RPMI8226 (cell line): ENCODE data around the gene TMEM123.
A peak's percentile ranks its signal among the peaks of the same experiment; 100 is the strongest.
"Not testable (repeated sequence)": the region's sequence is repeated elsewhere in the genome, so short reads cannot be mapped to it uniquely, and the experiment has no call there.

Experiments used
- DNase-seq: peaks from one replicate; pipeline ENCODE4 v3.0.0-alpha.2; 2015

The TMEM123 gene

GRCh38 chr11:102389253-102389652 lies 63.3 kb downstream of the TMEM123 start:
- DNase-seq, result no peak

- no peak for DNase-seq
Measured at GRCh38 chr11:102387043-102387781, 65.4 kb downstream of the TMEM123 start.

GRCh38 chr11:102386136-102386734 lies 66.3 kb downstream of the TMEM123 start:
- DNase-seq, result no peak

DNA sequence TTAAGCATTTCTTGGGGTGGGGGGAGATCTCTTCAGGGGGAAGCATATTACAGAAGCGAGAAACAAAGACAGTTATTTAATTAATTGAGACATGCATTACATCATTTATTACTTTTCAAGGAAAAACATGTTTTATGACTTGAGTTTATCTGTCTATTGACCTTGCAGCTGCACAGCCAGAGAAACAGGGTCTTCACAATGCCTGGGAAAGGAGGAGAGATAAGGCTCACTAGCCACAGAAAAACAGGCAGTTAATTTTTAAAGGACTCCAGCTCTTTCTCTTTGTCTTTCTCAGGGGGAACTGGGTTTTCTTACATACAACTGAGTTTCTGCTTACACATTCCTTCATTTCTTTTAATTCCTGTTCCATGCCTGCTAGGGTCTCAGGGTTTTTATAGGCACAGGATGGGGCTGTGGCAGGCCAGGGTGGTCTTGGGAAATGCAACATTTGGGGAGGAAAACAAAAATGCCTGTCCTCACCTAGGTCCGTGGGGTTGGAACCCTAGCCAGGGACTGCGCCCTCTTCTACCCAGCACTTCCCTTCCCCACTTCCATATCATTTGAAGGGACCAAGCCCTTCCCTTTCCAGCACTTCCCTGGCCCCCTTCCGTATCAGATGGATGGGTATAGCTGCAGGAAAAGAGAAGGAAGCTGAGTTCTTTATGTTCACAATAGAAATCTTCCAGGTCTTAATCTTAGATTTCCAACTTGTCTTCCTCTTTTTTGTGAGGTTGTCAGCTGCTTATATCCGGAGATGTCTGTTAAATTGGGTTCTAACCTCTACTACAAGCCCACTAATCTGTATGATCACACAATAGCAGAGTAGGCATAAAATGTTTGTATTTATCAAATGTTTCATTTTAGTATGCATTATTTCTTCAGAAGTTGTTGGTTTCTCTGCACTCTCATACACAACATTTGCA lies 67.2 kb downstream of the TMEM123 start:
- DNase-seq, result no peak

DNA sequence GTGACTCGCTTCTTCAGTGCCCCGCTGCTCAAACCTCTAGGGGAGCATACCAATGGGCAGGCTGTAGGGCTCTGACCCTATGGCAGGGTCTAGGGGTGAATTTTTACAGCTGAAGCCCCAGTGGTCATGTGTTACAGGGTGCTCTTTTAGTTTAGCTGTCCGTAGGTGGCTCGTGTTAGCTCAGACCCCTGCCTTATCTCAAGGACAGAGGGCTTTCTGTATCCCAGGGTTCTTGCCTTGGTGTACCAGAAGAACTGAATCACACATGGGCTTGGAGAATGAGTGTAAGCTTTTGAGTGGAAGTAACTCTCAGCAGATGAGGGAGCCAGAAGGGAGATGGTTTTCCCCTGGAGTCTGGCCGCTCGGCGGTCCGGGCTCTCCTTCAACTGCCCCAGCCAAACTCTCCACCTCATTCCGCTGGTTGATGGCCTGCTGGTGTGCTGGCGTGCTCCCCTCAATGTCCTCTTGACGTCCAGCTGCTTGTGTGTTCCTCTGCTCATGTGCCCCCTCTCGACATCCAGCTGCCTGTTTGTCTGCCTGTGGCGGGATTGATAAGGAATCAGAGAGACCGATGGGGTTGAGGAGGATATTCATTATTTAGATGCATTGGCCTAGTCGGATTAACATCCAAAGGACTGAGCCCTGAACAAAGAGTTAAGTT lies 68.0 kb downstream of the TMEM123 start:
- DNase-seq, result no peak

DNA sequence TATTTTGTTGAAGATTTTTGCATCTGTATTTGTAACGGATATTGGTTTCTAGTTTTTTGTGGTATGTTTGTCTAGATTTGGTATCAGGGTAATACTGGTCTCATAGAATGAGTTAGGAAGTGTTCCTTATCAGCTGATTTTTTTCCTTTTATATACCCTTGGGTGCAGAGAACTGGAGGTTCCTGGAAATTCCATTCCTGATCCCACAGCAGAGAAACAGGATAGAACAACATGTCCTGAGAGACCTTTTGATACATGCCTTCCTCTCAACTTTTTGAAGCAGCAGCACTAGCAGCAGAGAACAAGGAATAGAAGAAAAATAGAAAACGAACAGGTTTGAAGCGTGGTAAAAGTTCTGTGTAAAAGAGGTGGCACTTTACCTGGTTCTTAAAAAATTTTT lies 68.7 kb downstream of the TMEM123 start:
- no peak for DNase-seq

DNA sequence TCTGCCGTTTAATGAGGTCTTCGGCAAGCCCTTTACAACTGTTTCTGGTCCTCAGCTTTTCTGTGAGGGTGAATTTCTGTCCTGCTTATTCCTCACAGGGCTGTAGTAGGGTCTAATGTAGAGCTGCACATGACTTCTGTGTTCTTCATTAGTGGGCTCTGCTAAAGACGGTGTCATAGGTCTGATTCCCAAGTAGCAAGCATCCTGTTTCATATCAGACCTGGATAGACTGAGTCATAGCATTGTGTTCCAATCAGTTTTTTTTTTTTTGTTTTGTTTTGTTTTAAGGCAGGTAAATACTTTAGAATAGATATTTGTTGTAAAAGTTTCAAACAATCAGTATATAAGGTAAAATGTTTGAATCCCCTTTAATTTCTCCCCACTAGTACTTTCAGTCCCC lies 70.2 kb downstream of the TMEM123 start:
- DNase-seq, result no peak

- DNase-seq, result no peak
Measured at GRCh38 chr11:102378818-102379217, 73.7 kb downstream of the TMEM123 start.

DNA sequence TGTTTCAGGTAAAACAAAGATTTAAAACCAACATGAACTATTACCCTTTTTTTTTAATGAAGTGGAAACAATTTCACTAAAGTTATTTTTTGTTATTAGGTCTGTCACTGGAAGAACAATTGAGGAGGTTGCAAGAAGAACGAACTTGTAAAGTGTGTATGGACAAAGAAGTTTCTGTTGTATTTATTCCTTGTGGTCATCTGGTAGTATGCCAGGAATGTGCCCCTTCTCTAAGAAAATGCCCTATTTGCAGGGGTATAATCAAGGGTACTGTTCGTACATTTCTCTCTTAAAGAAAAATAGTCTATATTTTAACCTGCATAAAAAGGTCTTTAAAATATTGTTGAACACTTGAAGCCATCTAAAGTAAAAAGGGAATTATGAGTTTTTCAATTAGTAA lies 74.7 kb downstream of the TMEM123 start:
- DNase-seq, result no peak

DNA sequence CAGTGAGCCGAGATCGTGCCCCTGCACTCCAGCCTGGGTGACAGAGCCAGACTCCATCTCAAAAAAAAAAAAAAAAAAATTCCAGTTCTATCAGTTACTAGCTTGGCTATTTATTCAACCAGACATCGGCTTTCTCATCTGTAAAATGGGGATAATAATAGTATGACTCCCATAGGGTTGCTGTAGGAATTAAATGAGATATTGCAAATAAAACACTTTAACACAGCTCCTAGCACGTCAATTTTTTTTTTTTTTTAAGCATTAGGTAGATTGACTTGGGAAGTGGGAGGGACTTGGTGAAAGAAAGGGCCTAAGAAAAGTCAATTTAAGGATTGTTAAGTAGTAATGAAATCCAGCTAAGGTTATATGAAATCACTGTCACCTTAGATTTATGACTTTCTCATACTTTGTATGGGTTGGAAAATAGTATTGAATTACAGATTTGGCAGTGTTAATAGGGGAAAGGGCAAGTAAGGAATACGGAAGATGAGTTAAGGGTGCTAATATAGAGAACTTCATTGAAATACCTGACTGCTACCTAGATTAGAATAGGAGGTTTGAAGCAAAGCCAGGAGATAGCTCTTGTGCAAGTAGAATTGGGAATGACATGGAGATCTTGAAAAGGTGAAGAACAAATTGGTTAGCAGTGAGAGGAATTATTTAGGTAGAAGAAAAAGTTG lies 76.7 kb downstream of the TMEM123 start:
- no peak for DNase-seq

DNA sequence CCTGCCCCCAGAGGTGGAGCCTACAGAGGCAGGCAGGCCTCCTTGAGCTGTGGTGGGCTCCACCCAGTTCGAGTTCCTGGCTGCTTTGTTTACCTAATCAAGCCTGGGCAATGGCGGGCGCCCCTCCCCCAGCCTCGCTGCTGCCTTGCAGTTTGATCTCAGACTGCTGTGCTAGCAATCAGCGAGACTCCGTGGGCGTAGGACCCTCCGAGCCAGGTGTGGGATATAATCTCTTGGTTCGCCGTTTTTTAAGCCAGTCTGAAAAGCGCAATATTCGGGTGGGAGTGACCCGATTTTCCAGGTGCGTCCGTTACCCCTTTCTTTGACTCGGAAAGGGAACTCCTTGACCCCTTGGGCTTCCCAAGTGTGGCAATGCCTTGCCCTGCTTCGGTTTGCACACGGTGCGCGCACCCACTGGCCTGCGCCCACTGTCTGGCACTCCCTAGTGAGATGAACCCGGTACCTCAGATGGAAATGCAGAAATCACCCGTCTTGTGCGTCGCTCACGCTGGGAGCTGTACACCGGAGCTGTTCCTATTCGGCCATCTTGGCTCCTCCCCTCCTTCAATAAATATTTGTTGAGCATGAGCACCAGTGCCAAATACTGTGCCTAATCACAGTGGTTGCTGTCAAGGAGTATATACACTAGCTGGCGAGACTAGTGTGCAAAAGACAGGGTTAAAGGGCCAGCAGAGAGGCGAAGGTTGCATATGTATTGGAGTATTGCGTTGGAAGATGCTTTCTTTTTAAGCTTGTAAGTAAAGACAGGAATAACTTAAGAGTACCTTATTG lies 77.7 kb downstream of the TMEM123 start:
- DNase-seq, result not testable (repeated sequence)

GRCh38 chr11:102368472-102368871 lies 84.1 kb downstream of the TMEM123 start:
- DNase-seq, result no peak

DNA sequence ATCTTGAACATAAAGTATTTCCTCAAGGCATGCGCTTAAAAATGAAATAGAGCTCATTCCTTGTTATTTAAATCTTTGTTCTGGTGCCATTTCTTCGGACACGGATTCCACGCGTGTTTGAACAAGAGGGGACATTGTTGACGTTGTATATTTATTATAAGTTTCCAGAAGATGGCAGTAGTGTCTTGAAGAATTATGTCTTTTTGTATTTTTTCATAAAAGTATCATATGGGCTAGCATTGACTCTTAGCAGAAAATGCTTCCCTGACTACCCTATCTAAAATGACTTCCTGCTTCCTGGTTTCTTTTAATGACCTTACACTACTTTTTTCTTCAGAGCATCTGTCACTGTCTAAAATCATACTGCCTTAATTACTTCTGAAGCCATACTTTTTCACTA lies 85.2 kb downstream of the TMEM123 start:
- DNase-seq, result no peak

- no peak for DNase-seq
Measured at GRCh38 chr11:102364991-102365390, 87.6 kb downstream of the TMEM123 start.

DNA sequence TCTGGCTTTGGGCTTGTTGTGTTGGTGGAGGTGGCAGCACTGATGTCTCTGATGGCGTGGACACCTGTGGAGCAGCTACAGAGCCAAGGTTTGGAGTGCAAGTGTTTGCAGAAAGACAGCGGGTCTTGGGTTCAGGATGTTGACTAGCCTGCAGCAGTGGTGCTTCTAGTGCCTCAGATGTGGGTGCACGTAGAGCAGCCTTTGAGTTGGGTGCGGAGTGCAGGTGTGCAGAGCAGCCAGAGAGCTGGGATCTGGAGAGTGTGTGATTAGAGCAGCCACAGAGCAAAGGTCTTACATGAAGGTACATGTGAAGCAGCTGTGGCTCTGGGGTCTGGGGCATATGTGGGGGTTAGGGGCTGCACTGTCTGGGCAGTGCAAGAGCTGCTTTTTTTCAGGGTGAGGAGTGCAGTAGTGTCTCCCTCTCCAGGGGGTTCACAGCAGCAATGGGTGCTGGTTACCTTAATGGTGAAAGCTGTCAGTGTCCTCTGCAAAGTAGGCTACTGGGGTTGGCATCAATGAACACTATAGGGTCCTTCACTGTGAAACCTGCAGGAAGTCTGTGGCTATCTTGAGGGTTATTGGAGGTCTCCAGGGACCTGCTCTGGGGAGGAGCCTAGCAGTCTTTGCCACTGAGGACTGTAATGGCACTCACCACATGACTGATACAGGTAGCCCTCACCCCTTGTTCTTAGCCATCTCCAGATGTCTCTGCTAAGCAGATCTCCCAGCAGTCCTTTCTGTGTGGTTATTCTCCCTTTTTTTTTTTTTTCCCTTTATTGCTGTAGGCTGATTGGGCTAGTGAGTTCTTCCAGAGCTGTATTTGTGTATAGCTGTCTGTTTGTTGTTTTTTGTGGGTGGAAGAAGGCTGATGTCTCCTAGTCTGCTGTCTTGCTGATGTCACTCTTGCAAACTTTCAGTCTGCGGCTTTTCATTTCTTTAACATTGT lies 91.2 kb downstream of the TMEM123 start:
- no peak for DNase-seq

DNA sequence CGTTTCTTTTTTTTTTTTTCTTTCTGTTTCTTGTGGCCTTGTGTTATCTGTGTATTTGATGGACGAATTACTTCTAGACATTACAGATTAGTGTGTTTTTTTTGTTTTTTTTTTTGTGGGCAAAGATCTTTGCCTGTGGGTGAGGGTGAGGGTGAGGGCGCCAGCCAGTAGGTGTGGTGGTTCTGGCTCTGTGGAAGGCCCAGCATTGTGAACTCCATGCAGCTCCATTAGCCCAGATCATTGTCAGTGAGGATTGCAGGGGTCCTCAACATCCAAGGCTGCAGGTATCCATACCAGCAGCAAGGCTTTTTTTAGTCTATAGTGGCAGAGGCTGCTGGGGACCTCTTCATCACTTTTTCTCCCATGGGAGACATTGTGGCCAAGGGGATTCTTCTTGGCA lies 91.9 kb downstream of the TMEM123 start:
- DNase-seq, result no peak

- no peak for DNase-seq
Measured at GRCh38 chr11:102359372-102359771, 93.2 kb downstream of the TMEM123 start.

DNA sequence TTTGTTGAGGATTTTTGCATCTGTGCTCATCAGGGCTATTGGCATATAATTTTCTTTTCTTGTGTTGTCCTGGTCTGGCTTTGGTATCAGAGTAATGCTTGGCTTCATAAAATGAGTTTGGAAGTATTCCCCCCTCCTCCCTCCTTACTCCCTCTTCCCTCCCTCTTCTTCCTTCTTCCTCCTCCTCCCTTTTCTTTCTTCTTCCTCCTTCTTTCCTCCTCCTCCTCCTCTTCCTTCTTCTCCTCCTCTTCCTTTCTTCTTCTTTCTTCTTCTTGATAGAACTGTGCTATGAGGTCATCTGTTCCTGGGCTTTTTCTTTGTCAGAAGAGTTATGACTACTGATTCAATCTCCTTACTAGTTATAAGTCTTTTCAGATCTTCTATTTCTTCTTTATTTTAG lies 95.4 kb downstream of the TMEM123 start:
- DNase-seq, result no peak

DNA sequence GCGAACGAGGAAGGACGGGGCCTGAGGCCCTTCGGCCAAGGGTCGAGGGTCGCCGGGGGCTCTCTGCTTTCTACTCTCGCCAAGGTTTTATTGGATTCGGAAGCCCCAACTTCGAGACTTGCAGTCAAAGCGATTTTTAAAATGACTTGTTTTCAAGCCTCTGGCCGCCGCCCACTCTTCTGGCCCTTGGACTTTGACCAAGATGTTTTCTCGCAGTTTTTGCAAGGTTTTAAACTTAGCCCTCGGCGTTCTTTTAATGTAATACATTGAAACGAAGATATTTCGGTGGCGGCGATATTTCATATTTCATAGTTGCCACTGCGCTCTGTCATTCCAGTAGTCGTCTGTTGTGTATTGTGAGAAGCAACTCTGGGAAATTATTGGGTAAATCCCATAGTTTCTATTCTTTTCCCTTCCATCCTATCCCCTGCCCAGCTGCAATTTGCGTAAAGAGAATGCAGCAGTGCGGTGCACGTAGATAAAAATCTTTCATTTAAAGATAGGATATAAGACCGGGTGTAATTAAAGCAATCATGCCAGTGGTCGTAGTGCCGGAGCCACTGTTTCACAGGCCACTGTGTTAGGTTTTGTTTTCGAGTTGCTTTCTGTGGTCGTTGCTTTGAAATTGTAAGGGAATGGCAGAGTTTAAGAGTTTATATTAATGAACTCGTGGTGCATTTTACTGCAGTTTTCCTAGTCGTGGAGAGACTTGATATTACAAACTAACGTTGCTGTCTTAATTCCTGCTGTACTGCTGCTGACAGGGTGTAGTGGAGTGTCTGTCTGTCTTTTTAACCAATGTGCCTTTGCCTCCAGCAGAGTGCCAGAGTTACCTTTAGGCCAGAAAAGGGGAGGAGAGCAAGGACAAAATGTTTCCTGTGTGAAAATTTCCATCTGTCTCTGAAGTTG lies 104.8 kb downstream of the TMEM123 start:
- DNase-seq, result peak; percentile 56
